ENCODE results near the gene ITPKB. TPM values are rescaled to one million over a fixed set of nuclear protein-coding genes. Genes with fewer than 3 reads are reported as not detected.
A peak's percentile ranks its signal among the peaks of the same experiment; 100 is the strongest.

ITPKB gene
- total RNA-seq, 6 experiments from 2014 or later = 1.7 to 3.0 (median 2.2) TPM

GRCh38 chr1:226645279-226645976 is 93.7 kb downstream of the ITPKB start:
- peaks cover 17% of the 10 kb centered on the region for H3K4me1 Mint-ChIP-seq (ENCODE audit: low read depth)
- no peak for DNase-seq
- no peaks in the 10 kb centered on the region for H3K36me3 Mint-ChIP-seq (ENCODE audit: low read depth)
- no peaks in the 10 kb centered on the region for H3K9me3 Mint-ChIP-seq
- H3K27me3 Mint-ChIP-seq (ENCODE audit: insufficient read depth) = peaks cover 3% of the 10 kb centered on the region
- TF ChIP-seq CTCF (IDR thresholded peaks at IDR 0.05) = no peak
- no peak overlapping the region for H3K4me3 Mint-ChIP-seq
- H3K27ac Mint-ChIP-seq = no peak overlapping the region

GRCh38 chr1:226644541-226645176 is 94.4 kb downstream of the ITPKB start:
- Mint-ChIP-seq H3K4me1 (ENCODE audit: low read depth) (peaks cover 17% of the 10 kb centered on the region), H3K36me3 (ENCODE audit: low read depth) (no peaks in the 10 kb centered on the region), H3K9me3 (no peaks in the 10 kb centered on the region), H3K4me3 (no peak overlapping the region), H3K27ac (no peak overlapping the region), H3K27me3 (ENCODE audit: insufficient read depth) (peaks cover 4% of the 10 kb centered on the region)
- DNase-seq = no peak
- TF ChIP-seq CTCF (IDR thresholded peaks at IDR 0.05) = no peak

- no peak overlapping the region for H3K27ac Mint-ChIP-seq
- H3K27me3 Mint-ChIP-seq (ENCODE audit: insufficient read depth) = peaks cover 5% of the 10 kb centered on the region
- DNase-seq = no peak
- H3K36me3 Mint-ChIP-seq (ENCODE audit: low read depth) = no peaks in the 10 kb centered on the region
- no peak for TF ChIP-seq CTCF (IDR thresholded peaks at IDR 0.05)
- peaks cover 17% of the 10 kb centered on the region for H3K4me1 Mint-ChIP-seq (ENCODE audit: low read depth)
- no peak overlapping the region for H3K4me3 Mint-ChIP-seq
- no peaks in the 10 kb centered on the region for H3K9me3 Mint-ChIP-seq
Observed at GRCh38 chr1:226643611-226644540, 95.2 kb downstream of the ITPKB start.

GRCh38 chr1:226643177-226643576 is 95.9 kb downstream of the ITPKB start:
- Mint-ChIP-seq H3K36me3 (ENCODE audit: low read depth) (no peaks in the 10 kb centered on the region), H3K27ac (no peak overlapping the region), H3K4me3 (no peak overlapping the region), H3K4me1 (ENCODE audit: low read depth) (peaks cover 17% of the 10 kb centered on the region), H3K27me3 (ENCODE audit: insufficient read depth) (peaks cover 10% of the 10 kb centered on the region), H3K9me3 (no peaks in the 10 kb centered on the region)
- DNase-seq = peak; percentile 28
- no peak for TF ChIP-seq CTCF (IDR thresholded peaks at IDR 0.05)

DNA sequence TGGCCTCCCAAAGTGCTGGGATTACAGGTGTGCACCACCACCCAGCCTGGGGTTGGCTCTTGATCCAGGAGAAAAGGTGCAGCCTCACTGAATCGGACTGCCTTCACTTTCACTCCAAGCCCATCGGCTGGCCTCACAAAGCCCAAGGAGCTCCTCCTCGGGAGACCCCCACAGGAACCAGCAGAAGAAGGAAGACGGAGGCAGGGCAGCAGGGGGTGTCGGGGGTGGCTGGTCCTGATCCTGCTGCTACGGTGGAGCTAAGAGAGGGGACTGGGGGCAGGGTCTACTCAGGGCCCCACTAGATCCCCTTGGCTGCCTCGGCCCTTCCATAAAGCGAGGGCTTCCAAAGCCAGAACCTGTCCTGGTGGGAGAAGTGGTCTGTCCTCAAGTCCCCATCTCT is 96.7 kb downstream of the ITPKB start:
- Mint-ChIP-seq H3K9me3 (no peaks in the 10 kb centered on the region), H3K4me1 (ENCODE audit: low read depth) (peaks cover 17% of the 10 kb centered on the region), H3K4me3 (no peak overlapping the region), H3K36me3 (ENCODE audit: low read depth) (no peaks in the 10 kb centered on the region), H3K27ac (no peak overlapping the region), H3K27me3 (ENCODE audit: insufficient read depth) (peaks cover 12% of the 10 kb centered on the region)
- DNase-seq = no peak
- no peak for TF ChIP-seq CTCF (IDR thresholded peaks at IDR 0.05)
